Activated naive CD4-positive, alpha-beta T cell treated with anti-CD3 and anti-CD28 coated beads, Interleukin-2, amount 50 U/mL, for 72 hours (primary cell): ENCODE results near the gene SCAF8. TPM values are rescaled to one million over a fixed set of nuclear protein-coding genes. Genes with fewer than 3 reads are reported as not detected.

Source experiments
- ATAC-seq, 2 donors: fragments of 150-1000 bp; cut with Tn5 transposase; 2 replicates each; pipeline ENCODE4 v1.10.0; 2021; ENCODE audit warnings: mild to moderate bottlenecking in 2 of 2, moderate library complexity in 2 of 2
- DNase-seq, 2 donors: peaks; one replicate each; pipeline ENCODE4 v3.0.0; 2021 to 2022; ENCODE audit warnings: low spot score in 2 of 2
- H3K27ac Mint-ChIP-seq, 2 donors: one replicate each; pipeline ENCODE4 v1.8.0; 2022; ENCODE audit warnings: mild to moderate bottlenecking in 2 of 2, mixed read lengths in 2 of 2
- H3K36me3 Mint-ChIP-seq, 2 donors: one replicate each; pipeline ENCODE4 v1.8.0; 2022; ENCODE audit warnings: mixed read lengths in 2 of 2
- H3K9me3 Mint-ChIP-seq, 2 donors: one replicate each; pipeline ENCODE4 v1.8.0; 2022; ENCODE audit warnings: mixed read lengths in 2 of 2
- total RNA-seq, 2 donors: library from RNA; stranded (reverse); gene quantifications; one replicate each; pipeline ENCODE4 v1.2.3, GENCODE V29; 2022

Gene SCAF8
- total RNA-seq, 2 donors from 2014 or later, result 25.4 to 28.2 TPM

DNA sequence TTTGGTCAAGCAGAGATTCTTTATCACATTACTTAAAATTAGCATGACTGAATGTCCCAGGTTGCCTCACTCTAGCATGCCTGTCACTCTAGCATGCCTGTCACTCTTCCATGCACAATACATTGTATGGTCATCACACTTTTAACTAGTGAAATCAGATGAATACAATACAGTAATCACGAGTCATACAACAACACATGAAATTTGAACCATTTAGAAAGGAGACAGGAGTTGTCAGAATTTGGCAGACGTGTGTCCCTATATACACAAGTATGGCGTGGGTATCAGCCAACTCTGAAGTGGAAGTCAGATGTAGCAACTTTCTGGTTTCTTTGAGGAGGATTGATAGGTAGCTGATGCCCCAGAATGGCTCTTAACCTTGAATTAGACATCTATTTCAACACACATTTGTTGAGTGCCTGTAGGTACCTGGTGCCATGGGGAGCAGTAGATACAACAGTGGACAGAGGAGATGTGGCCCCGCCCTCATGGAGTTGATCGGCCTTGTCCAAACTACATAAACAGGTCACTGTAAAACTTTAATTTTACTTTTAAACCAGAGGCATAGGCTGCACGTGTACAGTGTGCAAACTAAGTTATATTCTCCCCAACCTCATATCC, 145.8 kb downstream of the SCAF8 start:
- Mint-ChIP-seq H3K27ac (no peak overlapping the region), H3K36me3 (no peaks in the 10 kb centered on the region), H3K9me3 (no peaks in the 10 kb centered on the region)
- ATAC-seq, result no peak
- no peak for DNase-seq

DNA sequence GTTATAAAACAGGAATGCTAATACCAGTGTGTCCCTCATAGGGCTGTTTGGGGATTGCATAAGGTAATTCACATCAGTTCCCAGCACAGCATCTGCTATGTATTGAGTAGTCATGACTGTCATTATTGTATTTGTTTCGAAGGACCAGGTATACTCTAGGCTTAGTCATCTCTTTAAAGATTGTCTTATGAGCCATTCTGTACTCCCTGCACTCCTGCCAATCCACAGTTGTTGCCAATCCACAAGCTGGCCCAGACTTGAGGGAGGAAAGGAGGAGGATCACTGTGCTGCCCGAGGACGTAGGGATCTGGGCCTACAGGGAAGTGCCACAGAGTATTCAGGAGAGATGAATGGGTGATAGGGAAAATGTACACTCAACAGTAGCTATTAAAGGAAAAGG, 148.9 kb downstream of the SCAF8 start:
- Mint-ChIP-seq H3K36me3 (peaks cover 0 to 9% of the 10 kb centered on the region in 2 donors), H3K9me3 (no peaks in the 10 kb centered on the region), H3K27ac (no peak overlapping the region)
- no peak for DNase-seq
- ATAC-seq, result no peak

Other genes with a start within 250 kb of the SCAF8 start
- under 1 TPM in 1 of 2 donors, not detected in 1; 0.78 TPM for gene CNKSR3, start 222.7 kb upstream of the SCAF8 start, total RNA-seq